Suprapubic skin (tissue), 4 donors: ENCODE results near the gene GAB3. TPM values are rescaled to one million over a fixed set of nuclear protein-coding genes. Genes with fewer than 3 reads are reported as not detected.

Experiments
- DNase-seq, 2 donors: peaks; one replicate each; pipeline ENCODE4 v3.0.0-alpha.2; 2019; ENCODE audit warnings: low spot score in 2 of 2
- H3K27ac ChIP-seq: fragments of 200-600 bp; sonication (generic); one replicate; pipeline ENCODE4 v1.5.1; 2019
- H3K27me3 ChIP-seq: fragments of 200-600 bp; sonication (generic); one replicate; pipeline ENCODE4 v1.5.1; 2019
- H3K36me3 ChIP-seq: fragments of 200-600 bp; sonication (generic); one replicate; pipeline ENCODE4 v1.5.1; 2019
- H3K4me1 ChIP-seq: fragments of 200-600 bp; sonication (generic); one replicate; pipeline ENCODE4 v1.5.1; 2019
- H3K4me3 ChIP-seq: fragments of 200-600 bp; sonication (generic); one replicate; pipeline ENCODE4 v1.5.1; 2019; ENCODE audit warnings: mild to moderate bottlenecking
- H3K9me3 ChIP-seq: fragments of 200-600 bp; sonication (generic); one replicate; pipeline ENCODE4 v1.5.1; 2019
- EP300 ChIP-seq: sonication (generic); formaldehyde crosslinking; IDR thresholded peaks from one replicate; pipeline ENCODE4 v1.6.1; 2017; ENCODE audit warnings: antibody characterized with exemption
- POLR2A ChIP-seq, 2 donors: fragments of 450-650 bp; IDR thresholded peaks; one replicate each; pipeline ENCODE4 v1.6.1; 2017; ENCODE audit warnings: antibody characterized with exemption in 2 of 2, mild to moderate bottlenecking in 2 of 2, moderate library complexity in 2 of 2
- POLR2AphosphoS5 ChIP-seq, 3 donors: sonication (generic); formaldehyde crosslinking; IDR thresholded peaks; one replicate each; pipeline ENCODE4 v1.6.1; 2017; ENCODE audit warnings: antibody characterized with exemption in 3 of 3
- WGBS: methylation state at CpG from one replicate; pipeline ENCODE4 v1.1.5; 2018; 5-methylcytosine and 5-hydroxymethylcytosine counted together
- total RNA-seq, 4 donors: library from RNA; depleted of rRNA; stranded (reverse); fragments of >200 nt; gene quantifications; one replicate each; pipeline ENCODE4 v1.1.0, GENCODE V29; 2016
- TF ChIP-seq, protein P1 (sequence below), 2 donors: fragments of 200-600 bp in 1 of 2; fragments of 450-650 bp in 1 of 2; sonication (generic) in 1 of 2; IDR thresholded peaks; one replicate each; pipeline ENCODE4 v1.5.1; 2016 to 2019; ENCODE audit warnings: antibody characterized with exemption in 2 of 2, mild to moderate bottlenecking in 1 of 2, moderate library complexity in 1 of 2

The GAB3 gene
- total RNA-seq, 4 donors from 2014 or later = 0.65 to 2.7 (median 1.6) TPM

DNA sequence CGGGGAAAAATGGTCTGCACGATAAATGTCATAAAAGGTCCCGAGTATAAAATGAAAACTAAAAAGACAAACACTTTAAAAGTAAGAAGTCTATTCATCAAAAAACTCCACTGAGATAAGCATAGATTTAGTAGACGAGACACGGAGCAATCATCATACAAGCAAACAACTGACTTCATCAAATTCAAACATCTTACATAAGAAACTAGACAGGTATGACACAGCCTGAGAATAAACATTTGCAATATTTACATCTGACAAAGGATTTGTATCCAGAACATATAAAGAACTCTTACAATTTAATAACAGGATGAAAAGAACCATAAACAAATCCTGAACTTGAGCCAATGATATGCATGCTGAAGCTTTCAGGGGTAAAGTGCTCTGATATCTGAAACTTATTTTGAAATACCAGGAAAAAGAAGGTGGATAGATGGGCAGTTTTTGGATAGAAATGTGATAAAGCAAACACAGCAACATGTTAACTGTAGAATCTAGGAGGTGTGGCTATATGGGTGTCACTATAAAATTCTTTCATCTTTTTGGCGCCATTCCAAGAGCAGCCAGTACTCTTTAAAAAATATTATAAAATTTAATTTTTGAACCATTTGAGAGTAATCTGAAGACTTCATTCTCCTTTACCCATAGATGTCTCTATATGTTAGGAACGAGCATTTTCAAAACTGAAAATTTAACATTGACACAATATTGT lies 42.4 kb upstream of the GAB3 start:
- WGBS = 81% methylated on average over 7 of the region's 7 CpGs
- Histone ChIP-seq H3K27ac (no peak overlapping the region), H3K9me3 (no peaks in the 10 kb centered on the region), H3K27me3 (no peaks in the 10 kb centered on the region), H3K36me3 (no peaks in the 10 kb centered on the region), H3K4me3 (no peak overlapping the region), H3K4me1 (no peaks in the 10 kb centered on the region)
- DNase-seq = no peak
- TF ChIP-seq EP300 = no peak
- TF ChIP-seq, protein P1, sequence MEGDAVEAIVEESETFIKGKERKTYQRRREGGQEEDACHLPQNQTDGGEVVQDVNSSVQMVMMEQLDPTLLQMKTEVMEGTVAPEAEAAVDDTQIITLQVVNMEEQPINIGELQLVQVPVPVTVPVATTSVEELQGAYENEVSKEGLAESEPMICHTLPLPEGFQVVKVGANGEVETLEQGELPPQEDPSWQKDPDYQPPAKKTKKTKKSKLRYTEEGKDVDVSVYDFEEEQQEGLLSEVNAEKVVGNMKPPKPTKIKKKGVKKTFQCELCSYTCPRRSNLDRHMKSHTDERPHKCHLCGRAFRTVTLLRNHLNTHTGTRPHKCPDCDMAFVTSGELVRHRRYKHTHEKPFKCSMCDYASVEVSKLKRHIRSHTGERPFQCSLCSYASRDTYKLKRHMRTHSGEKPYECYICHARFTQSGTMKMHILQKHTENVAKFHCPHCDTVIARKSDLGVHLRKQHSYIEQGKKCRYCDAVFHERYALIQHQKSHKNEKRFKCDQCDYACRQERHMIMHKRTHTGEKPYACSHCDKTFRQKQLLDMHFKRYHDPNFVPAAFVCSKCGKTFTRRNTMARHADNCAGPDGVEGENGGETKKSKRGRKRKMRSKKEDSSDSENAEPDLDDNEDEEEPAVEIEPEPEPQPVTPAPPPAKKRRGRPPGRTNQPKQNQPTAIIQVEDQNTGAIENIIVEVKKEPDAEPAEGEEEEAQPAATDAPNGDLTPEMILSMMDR (IDR thresholded peaks at IDR 0.05) = no peak
- TF ChIP-seq POLR2A (IDR thresholded peaks at IDR 0.05) = no peak
- no peak for TF ChIP-seq POLR2AphosphoS5 (IDR thresholded peaks at IDR 0.05)

DNA sequence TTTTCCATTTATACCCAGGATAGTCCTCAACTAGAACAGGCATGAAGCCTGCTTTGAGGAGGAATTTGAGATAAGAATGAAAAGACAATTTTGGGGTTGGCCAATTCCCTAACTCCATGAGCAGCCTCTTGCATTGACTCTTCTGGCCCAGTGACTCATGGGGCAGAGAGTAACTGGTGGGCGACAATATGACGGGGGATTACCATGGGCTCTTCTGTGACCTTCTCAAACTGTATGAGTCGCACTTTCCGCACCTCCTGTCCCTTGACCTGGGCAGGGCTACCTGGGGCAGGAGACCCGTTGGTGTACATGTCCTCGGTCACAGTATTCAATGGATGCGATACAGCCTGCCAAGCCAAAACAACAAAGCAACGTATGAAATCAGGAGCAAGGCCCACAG lies 41.1 kb upstream of the GAB3 start:
- H3K36me3 ChIP-seq = no peaks in the 10 kb centered on the region
- no peaks in the 10 kb centered on the region for H3K27me3 ChIP-seq
- H3K27ac ChIP-seq = no peak overlapping the region
- WGBS = 92% methylated on average over 8 of the region's 8 CpGs
- H3K4me3 ChIP-seq = no peak overlapping the region
- TF ChIP-seq POLR2AphosphoS5 (IDR thresholded peaks at IDR 0.05) (no peak), POLR2A (IDR thresholded peaks at IDR 0.05) (no peak), EP300 (no peak)
- TF ChIP-seq, protein P1 (IDR thresholded peaks at IDR 0.05) = no peak
- H3K4me1 ChIP-seq = no peaks in the 10 kb centered on the region
- no peaks in the 10 kb centered on the region for H3K9me3 ChIP-seq
- DNase-seq = no peak

DNA sequence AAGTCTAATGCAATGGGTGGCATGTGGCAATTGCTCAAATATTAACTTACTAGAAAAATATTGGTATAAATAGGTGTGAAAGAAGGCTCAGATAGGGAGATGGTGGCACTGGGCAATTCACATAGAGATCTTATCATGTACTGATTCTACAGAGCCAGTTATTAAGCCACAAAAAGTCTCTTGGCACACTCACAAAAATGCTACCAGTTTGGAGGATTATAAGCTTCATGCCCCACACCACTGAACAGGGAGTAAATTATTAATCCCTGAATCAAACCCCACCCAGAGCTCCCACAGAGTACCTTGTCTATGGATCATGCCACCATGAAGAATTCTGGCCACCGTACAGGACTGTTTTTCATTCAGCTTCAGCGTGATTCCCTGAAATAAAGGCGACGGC lies 40.6 kb upstream of the GAB3 start:
- no peaks in the 10 kb centered on the region for H3K9me3 ChIP-seq
- H3K27me3 ChIP-seq = no peaks in the 10 kb centered on the region
- H3K4me1 ChIP-seq = no peaks in the 10 kb centered on the region
- DNase-seq = no peak
- no peak overlapping the region for H3K4me3 ChIP-seq
- WGBS = 68% methylated on average over 4 of the region's 4 CpGs
- no peaks in the 10 kb centered on the region for H3K36me3 ChIP-seq
- TF ChIP-seq EP300 (no peak), POLR2AphosphoS5 (IDR thresholded peaks at IDR 0.05) (no peak), POLR2A (IDR thresholded peaks at IDR 0.05) (no peak)
- TF ChIP-seq, protein P1 (IDR thresholded peaks at IDR 0.05) = no peak
- H3K27ac ChIP-seq = no peak overlapping the region

DNA sequence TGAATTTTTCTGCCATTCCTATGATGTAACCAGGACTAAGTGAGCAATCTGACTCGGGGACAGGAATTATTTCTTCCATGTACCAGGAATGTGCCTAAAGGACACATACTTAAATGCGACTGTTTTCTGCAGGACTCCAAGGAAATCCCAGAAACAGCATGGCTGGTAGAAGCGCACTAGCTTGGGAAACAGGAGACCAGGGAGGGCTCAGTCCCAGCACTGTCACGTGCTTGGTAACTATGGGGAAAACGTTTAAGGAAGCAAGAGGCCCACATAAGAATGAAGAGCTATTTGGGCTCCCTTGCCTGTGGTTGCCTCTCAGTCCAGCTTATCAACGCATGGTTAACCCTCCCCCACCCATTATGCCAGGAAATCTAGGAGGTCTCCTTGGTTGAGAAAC lies 34.8 kb upstream of the GAB3 start:
- H3K9me3 ChIP-seq = no peaks in the 10 kb centered on the region
- H3K4me3 ChIP-seq = no peak overlapping the region
- no peak overlapping the region for H3K27ac ChIP-seq
- WGBS = 70% methylated on average over 6 of the region's 6 CpGs
- H3K36me3 ChIP-seq = no peaks in the 10 kb centered on the region
- DNase-seq = no peak
- H3K4me1 ChIP-seq = no peaks in the 10 kb centered on the region
- H3K27me3 ChIP-seq = no peaks in the 10 kb centered on the region
- TF ChIP-seq EP300 = no peak
- no peak for TF ChIP-seq POLR2A (IDR thresholded peaks at IDR 0.05)
- no peak for TF ChIP-seq POLR2AphosphoS5 (IDR thresholded peaks at IDR 0.05)
- TF ChIP-seq, protein P1 (IDR thresholded peaks at IDR 0.05) = no peak

DNA sequence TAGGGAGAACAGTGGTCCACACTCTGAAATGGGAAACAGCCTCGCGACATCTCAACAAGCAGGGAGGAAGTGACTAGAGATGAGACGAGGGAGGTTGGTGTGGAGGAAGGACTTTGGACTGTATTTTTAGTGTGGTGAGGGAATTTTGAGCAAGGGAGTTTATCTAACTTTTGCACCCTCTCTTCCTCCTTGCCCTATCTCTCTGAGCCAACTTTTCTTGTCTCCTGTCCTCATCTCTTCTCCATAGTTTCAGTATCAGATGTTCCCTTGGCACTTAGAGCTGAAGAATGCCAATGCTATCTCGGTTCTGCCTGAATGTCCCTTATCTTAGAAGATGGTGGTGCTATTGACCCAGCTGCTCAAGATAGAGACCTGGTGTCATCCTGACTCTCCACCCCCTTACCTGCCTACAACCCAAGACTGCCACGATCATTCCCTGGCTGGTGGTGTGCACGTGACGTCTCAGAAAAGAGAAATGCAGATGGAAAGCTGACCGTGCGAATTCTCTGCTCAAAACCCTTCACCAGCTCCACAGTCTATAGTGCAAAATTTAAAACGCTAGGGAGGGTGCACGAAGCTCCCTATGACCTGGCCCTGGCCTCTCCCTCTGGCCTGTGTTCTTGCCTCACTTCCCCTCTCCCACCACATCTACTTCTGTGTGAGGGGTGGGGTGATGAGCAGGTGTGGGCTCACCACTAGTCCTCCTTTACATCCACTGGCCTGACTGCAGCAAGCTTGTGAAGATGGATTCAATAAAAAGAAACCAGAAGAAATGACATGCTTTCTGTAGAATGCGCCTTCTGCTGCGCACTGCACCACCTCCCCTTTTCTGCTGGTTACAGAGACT lies 33.5 kb upstream of the GAB3 start:
- no peak for TF ChIP-seq EP300
- TF ChIP-seq, protein P1 (IDR thresholded peaks at IDR 0.05) = no peak
- no peak for TF ChIP-seq POLR2AphosphoS5 (IDR thresholded peaks at IDR 0.05)
- TF ChIP-seq POLR2A (IDR thresholded peaks at IDR 0.05) = no peak
- Histone ChIP-seq H3K27me3 (no peaks in the 10 kb centered on the region), H3K4me1 (no peaks in the 10 kb centered on the region), H3K27ac (no peak overlapping the region), H3K4me3 (no peak overlapping the region), H3K9me3 (no peaks in the 10 kb centered on the region), H3K36me3 (no peaks in the 10 kb centered on the region)
- WGBS = 86% methylated on average over 13 of the region's 13 CpGs
- DNase-seq = no peak
